Thyroid gland (tissue), 4 donors: ENCODE data around the gene ATP6V1A.

ENCODE experiments used
- POLR2A ChIP-seq, 2 donors: fragments of 450-650 bp; IDR thresholded peaks; one replicate each; pipeline ENCODE4 v1.6.1; 2017; ENCODE audit warnings: antibody characterized with exemption in 2 of 2, mild to moderate bottlenecking in 2 of 2, moderate library complexity in 1 of 2
- TF ChIP-seq, protein P1 (sequence below), 6 experiments: fragments of 200-600 bp in 3 of 6; fragments of 450-650 bp in 3 of 6; sonication (generic) in 3 of 6; IDR thresholded peaks; one replicate each; pipeline ENCODE4 v1.5.1; 2016 to 2019; ENCODE audit warnings: antibody characterized with exemption in 6 of 6, mild to moderate bottlenecking in 2 of 6, inconsistent platforms in 1 of 6, moderate library complexity in 1 of 6

DNA sequence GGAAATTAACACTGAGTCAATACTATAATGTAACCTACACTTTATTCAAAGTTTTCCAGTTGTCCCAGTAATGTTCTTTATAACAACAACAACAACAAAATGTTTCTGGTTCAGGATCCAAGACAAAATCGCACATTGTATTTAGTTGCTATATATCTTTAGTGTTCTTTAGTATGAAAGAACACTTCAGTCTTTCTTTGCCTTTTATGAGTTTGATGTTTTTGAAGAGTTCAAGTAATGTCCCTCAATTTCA lies 84.2 kb downstream of the ATP6V1A start:
- TF ChIP-seq POLR2A (IDR thresholded peaks at IDR 0.05): no peak
- TF ChIP-seq, protein P1, sequence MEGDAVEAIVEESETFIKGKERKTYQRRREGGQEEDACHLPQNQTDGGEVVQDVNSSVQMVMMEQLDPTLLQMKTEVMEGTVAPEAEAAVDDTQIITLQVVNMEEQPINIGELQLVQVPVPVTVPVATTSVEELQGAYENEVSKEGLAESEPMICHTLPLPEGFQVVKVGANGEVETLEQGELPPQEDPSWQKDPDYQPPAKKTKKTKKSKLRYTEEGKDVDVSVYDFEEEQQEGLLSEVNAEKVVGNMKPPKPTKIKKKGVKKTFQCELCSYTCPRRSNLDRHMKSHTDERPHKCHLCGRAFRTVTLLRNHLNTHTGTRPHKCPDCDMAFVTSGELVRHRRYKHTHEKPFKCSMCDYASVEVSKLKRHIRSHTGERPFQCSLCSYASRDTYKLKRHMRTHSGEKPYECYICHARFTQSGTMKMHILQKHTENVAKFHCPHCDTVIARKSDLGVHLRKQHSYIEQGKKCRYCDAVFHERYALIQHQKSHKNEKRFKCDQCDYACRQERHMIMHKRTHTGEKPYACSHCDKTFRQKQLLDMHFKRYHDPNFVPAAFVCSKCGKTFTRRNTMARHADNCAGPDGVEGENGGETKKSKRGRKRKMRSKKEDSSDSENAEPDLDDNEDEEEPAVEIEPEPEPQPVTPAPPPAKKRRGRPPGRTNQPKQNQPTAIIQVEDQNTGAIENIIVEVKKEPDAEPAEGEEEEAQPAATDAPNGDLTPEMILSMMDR (IDR thresholded peaks at IDR 0.05): no peak
